Kidney epithelial cell (primary cell): Measurements from ENCODE around the gene WNT4. TPM values are rescaled to one million over a fixed set of nuclear protein-coding genes. Genes with fewer than 3 reads are reported as not detected.

ENCODE experiments used
- DNase-seq: peaks from one replicate; pipeline ENCODE4 v3.0.0-alpha.2; 2010; ENCODE audit warnings: low read depth
- H3K27me3 ChIP-seq: 2 replicates; pipeline ENCODE4 v1.6.0; 2011; ENCODE audit warnings: low read length; ENCODE audit not compliant: control insufficient read depth, insufficient read depth
- H3K36me3 ChIP-seq: 2 replicates; pipeline ENCODE4 v1.5.1; 2011; ENCODE audit warnings: low read length; ENCODE audit not compliant: control insufficient read depth, insufficient read depth
- H3K4me3 ChIP-seq: 2 replicates; pipeline ENCODE4 v1.5.1; 2011; ENCODE audit warnings: low read depth, mild to moderate bottlenecking, control low read depth, low read length
- CTCF ChIP-seq: IDR thresholded peaks from 2 replicates; pipeline ENCODE4 v1.5.1; 2011; ENCODE audit warnings: mild to moderate bottlenecking, moderate library complexity, low read length, control low read depth, inconsistent platforms; ENCODE audit not compliant: insufficient read depth, poor library complexity, severe bottlenecking
- total RNA-seq: library from RNA; depleted of rRNA; stranded (reverse); fragments of >200 nt; gene quantifications from 2 replicates; pipeline ENCODE4 v1.2.3, GENCODE V29; 2015

The WNT4 gene
- total RNA-seq, 1 donor from 2014 or later, result 0.58 TPM

GRCh38 chr1:22132517-22133235, 10.2 kb downstream of the WNT4 start:
- Histone ChIP-seq H3K4me3 (no peak overlapping the region), H3K36me3 (no peaks in the 10 kb centered on the region), H3K27me3 (peaks cover 11% of the 10 kb centered on the region)
- DNase-seq, result no peak
- no peak for TF ChIP-seq CTCF

- no peak for DNase-seq
- Histone ChIP-seq H3K27me3 (peaks cover 6% of the 10 kb centered on the region), H3K4me3 (no peak overlapping the region), H3K36me3 (no peaks in the 10 kb centered on the region)
- peak; percentile 93 for TF ChIP-seq CTCF
Measured at GRCh38 chr1:22131875-22132486, 10.9 kb downstream of the WNT4 start.

GRCh38 chr1:22131062-22131461, 11.8 kb downstream of the WNT4 start:
- Histone ChIP-seq H3K36me3 (no peaks in the 10 kb centered on the region), H3K27me3 (peaks cover 6% of the 10 kb centered on the region), H3K4me3 (no peak overlapping the region)
- no peak for DNase-seq
- no peak for TF ChIP-seq CTCF

- no peaks in the 10 kb centered on the region for H3K36me3 ChIP-seq
- no peak for DNase-seq
- H3K27me3 ChIP-seq, result no peaks in the 10 kb centered on the region
- H3K4me3 ChIP-seq, result no peak overlapping the region
- TF ChIP-seq CTCF, result no peak
Measured at GRCh38 chr1:22129501-22130117, 13.3 kb downstream of the WNT4 start.

GRCh38 chr1:22128392-22128791, 14.5 kb downstream of the WNT4 start:
- Histone ChIP-seq H3K4me3 (no peak overlapping the region), H3K36me3 (no peaks in the 10 kb centered on the region), H3K27me3 (no peaks in the 10 kb centered on the region)
- DNase-seq, result no peak
- no peak for TF ChIP-seq CTCF

- H3K4me3 ChIP-seq, result no peak overlapping the region
- H3K36me3 ChIP-seq, result no peaks in the 10 kb centered on the region
- TF ChIP-seq CTCF, result no peak
- DNase-seq, result no peak
- H3K27me3 ChIP-seq, result no peaks in the 10 kb centered on the region
Measured at GRCh38 chr1:22127731-22128130, 15.2 kb downstream of the WNT4 start.
